MM.1S (cell line): ENCODE data around the gene NBAS.

Source experiments
- EZH2 ChIP-seq: fragments of 300-600 bp; sonication (generic); optimal IDR thresholded peaks from 2 replicates; pipeline ENCODE3; 2017; ENCODE audit warnings: low read depth, mild to moderate bottlenecking, antibody characterized with exemption, low read length, mixed read lengths
- EZH2phosphoT487 ChIP-seq: fragments of 300-600 bp; sonication (generic); IDR thresholded peaks from 2 replicates; pipeline ENCODE4 v1.6.1; 2018; ENCODE audit warnings: antibody characterized with exemption, low read length
- TF ChIP-seq, protein P1 (sequence below): fragments of 300-600 bp; sonication (generic); IDR thresholded peaks from 2 replicates; pipeline ENCODE4 v1.5.1; 2016; ENCODE audit warnings: antibody characterized with exemption, low read length, mixed read lengths

- TF ChIP-seq, protein P1, sequence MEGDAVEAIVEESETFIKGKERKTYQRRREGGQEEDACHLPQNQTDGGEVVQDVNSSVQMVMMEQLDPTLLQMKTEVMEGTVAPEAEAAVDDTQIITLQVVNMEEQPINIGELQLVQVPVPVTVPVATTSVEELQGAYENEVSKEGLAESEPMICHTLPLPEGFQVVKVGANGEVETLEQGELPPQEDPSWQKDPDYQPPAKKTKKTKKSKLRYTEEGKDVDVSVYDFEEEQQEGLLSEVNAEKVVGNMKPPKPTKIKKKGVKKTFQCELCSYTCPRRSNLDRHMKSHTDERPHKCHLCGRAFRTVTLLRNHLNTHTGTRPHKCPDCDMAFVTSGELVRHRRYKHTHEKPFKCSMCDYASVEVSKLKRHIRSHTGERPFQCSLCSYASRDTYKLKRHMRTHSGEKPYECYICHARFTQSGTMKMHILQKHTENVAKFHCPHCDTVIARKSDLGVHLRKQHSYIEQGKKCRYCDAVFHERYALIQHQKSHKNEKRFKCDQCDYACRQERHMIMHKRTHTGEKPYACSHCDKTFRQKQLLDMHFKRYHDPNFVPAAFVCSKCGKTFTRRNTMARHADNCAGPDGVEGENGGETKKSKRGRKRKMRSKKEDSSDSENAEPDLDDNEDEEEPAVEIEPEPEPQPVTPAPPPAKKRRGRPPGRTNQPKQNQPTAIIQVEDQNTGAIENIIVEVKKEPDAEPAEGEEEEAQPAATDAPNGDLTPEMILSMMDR = no peak
- TF ChIP-seq EZH2 = no peak
- TF ChIP-seq EZH2phosphoT487 = no peak
Measured at GRCh38 chr2:15230599-15231192, 330.4 kb downstream of the NBAS start.
